Measurements from ENCODE around the gene PAPOLB.

DNA sequence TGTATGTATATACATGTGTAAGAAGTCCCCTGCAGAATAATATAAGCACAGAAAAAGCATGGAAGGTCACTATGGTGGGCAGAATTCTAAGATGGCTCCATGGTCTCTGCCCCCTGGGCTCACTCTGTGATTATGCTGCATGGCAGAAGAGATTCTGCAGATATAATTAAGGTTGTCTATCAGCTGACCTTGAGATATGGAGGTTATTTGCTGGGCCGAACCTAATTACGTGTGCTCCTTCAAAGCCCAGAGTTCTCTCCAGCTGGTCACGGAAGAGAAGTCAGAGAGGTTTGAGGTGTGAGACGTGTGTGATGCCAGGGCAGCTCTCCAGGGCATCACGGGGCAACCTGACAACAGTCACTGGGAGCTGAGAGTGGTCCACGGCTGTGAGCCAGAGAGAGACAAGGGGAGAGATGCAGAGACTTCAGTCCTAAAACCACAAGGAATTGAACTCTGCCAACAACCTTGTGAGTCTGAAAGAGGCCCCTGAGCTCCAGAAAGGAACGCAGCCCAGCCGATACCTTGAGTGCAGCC is 11.5 kb downstream of the PAPOLB start:
- TF ChIP-seq CTCF (IDR thresholded peaks at IDR 0.05) (no peak), POLR2A (IDR thresholded peaks at IDR 0.05) (no peak)
